ENCODE measurements around the gene PLPP4.

PLPP4 gene

DNA sequence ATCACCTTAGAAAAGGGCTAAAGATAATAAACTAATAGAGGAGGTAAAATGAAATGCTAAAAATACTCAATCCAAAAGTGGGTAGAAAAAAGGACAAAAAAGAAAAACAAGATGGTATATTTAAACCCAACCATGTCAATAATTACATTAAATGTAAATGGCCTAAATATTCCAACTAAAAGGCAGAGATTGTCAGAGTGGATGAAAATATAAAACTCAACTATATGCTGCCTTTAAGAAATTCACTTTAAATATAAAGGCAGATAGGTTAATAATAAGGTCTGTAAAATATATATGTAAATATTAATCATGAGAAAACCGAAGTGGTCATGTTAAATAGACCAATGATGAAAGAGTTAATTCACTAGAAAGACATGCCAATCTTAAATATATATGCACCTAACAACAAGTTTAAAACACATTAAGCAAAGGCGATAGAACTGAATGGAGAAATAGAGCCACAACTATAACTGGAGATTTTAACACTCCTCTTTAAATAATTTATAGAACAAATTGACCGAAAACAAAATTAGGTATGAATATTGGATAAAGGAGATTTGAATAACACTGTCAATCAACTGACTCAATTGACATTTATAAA, 159.4 kb downstream of the PLPP4 start:
- TF ChIP-seq POLR2AphosphoS5 (IDR thresholded peaks at IDR 0.05; ENCODE audit: low read depth, low read length) (no peak), FOXP2 (optimal IDR thresholded peaks at IDR 0.05; ENCODE audit: borderline replicate concordance, extremely low read depth, extremely low read length, insufficient read depth) (no peak), SIN3A (IDR thresholded peaks at IDR 0.05; ENCODE audit: borderline replicate concordance, insufficient read depth, low read length) (no peak), TAF1 (IDR thresholded peaks at IDR 0.05; ENCODE audit: borderline replicate concordance, insufficient read depth, low read length) (no peak)
- TF ChIP-seq, protein P1, sequence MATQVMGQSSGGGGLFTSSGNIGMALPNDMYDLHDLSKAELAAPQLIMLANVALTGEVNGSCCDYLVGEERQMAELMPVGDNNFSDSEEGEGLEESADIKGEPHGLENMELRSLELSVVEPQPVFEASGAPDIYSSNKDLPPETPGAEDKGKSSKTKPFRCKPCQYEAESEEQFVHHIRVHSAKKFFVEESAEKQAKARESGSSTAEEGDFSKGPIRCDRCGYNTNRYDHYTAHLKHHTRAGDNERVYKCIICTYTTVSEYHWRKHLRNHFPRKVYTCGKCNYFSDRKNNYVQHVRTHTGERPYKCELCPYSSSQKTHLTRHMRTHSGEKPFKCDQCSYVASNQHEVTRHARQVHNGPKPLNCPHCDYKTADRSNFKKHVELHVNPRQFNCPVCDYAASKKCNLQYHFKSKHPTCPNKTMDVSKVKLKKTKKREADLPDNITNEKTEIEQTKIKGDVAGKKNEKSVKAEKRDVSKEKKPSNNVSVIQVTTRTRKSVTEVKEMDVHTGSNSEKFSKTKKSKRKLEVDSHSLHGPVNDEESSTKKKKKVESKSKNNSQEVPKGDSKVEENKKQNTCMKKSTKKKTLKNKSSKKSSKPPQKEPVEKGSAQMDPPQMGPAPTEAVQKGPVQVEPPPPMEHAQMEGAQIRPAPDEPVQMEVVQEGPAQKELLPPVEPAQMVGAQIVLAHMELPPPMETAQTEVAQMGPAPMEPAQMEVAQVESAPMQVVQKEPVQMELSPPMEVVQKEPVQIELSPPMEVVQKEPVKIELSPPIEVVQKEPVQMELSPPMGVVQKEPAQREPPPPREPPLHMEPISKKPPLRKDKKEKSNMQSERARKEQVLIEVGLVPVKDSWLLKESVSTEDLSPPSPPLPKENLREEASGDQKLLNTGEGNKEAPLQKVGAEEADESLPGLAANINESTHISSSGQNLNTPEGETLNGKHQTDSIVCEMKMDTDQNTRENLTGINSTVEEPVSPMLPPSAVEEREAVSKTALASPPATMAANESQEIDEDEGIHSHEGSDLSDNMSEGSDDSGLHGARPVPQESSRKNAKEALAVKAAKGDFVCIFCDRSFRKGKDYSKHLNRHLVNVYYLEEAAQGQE (IDR thresholded peaks at IDR 0.05; ENCODE audit: insufficient read depth in 1 of 2, low read depth in 2 of 2, low read length in 2 of 2): no peak

DNA sequence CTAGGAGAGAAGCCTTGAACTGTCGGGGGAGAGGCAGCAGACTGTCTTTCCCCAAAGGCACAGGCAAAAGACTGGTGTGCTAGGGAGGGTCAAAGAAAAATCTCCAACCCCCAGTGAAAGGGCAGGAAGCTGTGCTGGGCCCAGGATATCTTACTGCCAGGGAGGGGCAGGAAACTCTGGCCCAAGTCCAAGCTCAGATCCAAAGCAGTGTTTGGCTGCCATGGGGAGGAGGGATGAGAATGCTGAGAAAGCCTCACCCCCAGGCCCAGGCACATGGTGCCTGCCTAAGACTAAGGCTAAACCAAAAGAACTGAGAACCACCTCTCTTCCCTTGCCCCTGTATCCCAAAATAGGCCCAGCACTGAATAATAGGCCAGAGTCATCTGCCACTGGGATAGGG, 171.2 kb downstream of the PLPP4 start:
- no peak for TF ChIP-seq FOXP2 (optimal IDR thresholded peaks at IDR 0.05; ENCODE audit: borderline replicate concordance, extremely low read depth, extremely low read length, insufficient read depth)

DNA sequence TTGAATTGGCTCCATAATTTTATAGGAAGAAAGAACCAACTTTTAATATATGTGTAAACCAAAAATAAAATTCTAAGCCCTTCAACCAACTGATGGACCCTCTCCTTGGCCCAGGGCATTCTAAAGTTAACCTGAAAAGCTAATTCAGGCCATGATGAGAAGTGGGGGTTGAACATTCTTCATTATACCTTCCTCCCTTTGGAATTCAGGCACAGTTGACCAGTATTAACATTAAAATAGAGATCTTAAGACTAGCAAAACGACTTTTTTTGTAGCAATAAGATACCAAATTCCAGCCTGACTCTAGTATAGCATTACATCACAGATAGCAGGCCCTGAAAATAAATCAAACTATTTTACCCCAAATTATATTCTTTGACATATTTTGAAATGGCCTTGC, 173.2 kb downstream of the PLPP4 start:
- no peak for TF ChIP-seq FOXP2 (optimal IDR thresholded peaks at IDR 0.05; ENCODE audit: borderline replicate concordance, extremely low read depth, extremely low read length, insufficient read depth)
- TF ChIP-seq, protein P1 (IDR thresholded peaks at IDR 0.05; ENCODE audit: insufficient read depth in 1 of 2, low read depth in 2 of 2, low read length in 2 of 2): no peak
- no peak for TF ChIP-seq SIN3A (IDR thresholded peaks at IDR 0.05; ENCODE audit: borderline replicate concordance, insufficient read depth, low read length)
- TF ChIP-seq POLR2AphosphoS5 (IDR thresholded peaks at IDR 0.05; ENCODE audit: low read depth, low read length): no peak
- no peak for TF ChIP-seq TAF1 (IDR thresholded peaks at IDR 0.05; ENCODE audit: borderline replicate concordance, insufficient read depth, low read length)

DNA sequence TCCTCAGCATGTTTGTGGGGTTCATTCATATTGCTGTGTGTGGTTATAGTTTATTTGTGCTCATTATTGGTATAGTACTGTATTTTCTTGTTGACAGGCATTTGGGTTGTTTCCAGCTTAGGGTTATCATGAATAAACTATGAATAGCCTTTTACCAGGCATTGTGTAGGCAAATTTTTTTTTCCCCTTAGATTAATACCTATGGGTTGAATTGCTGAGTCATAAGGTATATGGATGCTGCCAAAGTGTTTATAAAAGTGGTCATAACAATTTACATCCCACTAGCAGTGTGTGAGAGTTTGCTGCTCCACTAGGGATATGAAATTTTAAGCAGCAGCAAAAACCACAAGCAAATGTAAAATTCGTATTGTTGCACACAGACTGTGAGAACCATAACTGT, 175.0 kb downstream of the PLPP4 start:
- no peak for TF ChIP-seq POLR2AphosphoS5 (IDR thresholded peaks at IDR 0.05; ENCODE audit: low read depth, low read length)
- TF ChIP-seq TAF1 (IDR thresholded peaks at IDR 0.05; ENCODE audit: borderline replicate concordance, insufficient read depth, low read length): no peak
- TF ChIP-seq, protein P1 (IDR thresholded peaks at IDR 0.05; ENCODE audit: insufficient read depth in 1 of 2, low read depth in 2 of 2, low read length in 2 of 2): no peak
- no peak for TF ChIP-seq FOXP2 (optimal IDR thresholded peaks at IDR 0.05; ENCODE audit: borderline replicate concordance, extremely low read depth, extremely low read length, insufficient read depth)
- TF ChIP-seq SIN3A (IDR thresholded peaks at IDR 0.05; ENCODE audit: borderline replicate concordance, insufficient read depth, low read length): no peak

DNA sequence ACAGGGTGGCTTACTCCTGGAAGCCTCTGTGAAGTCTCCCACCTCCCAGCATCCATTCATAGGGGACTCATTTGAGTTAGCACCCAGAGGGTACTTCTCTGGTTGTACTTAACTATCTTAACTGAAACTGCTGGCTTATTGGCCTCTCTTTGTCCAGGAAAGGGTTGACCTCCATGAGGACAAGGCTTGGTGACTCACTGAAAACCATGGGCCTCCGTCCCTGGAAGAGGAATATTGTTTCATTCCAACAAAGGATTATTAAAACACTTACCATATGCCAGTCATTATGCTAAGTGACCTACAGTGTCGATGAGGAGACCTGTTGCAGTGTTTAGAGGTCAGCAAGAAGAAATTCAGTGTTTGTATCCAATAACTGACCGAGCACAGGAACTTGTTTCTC, 175.9 kb downstream of the PLPP4 start:
- TF ChIP-seq FOXP2 (optimal IDR thresholded peaks at IDR 0.05; ENCODE audit: borderline replicate concordance, extremely low read depth, extremely low read length, insufficient read depth): no peak
- no peak for TF ChIP-seq SIN3A (IDR thresholded peaks at IDR 0.05; ENCODE audit: borderline replicate concordance, insufficient read depth, low read length)
- TF ChIP-seq, protein P1 (IDR thresholded peaks at IDR 0.05; ENCODE audit: insufficient read depth in 1 of 2, low read depth in 2 of 2, low read length in 2 of 2): no peak
- TF ChIP-seq TAF1 (IDR thresholded peaks at IDR 0.05; ENCODE audit: borderline replicate concordance, insufficient read depth, low read length): no peak
- TF ChIP-seq POLR2AphosphoS5 (IDR thresholded peaks at IDR 0.05; ENCODE audit: low read depth, low read length): no peak

All from PFSK-1 (cell line).